ENCODE results near the gene TET3.

Gene TET3

GRCh38 chr2:73987948-73988700 lies 3.4 kb downstream of the TET3 start:
- FAIRE-seq = no peak

DNA sequence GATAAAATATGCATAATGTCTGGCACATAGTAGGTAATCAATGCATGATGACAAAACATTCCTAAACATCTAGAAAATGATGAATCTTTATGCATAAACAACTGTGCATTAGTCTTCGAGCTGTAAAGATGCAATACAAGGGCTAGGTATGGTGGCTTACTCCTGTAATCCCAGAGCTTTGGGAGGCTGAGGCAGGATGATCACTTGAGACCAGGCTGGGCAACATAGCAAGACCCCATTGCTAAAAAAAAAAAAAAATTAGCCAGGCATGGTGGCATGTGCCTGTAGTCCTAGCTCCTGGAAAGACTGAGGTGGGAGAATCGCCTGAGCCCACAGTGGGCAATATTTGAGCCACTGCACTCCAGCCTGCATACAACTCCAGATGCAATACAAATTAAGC lies 5.3 kb downstream of the TET3 start:
- no peak for FAIRE-seq

- FAIRE-seq = no peak
Observed at GRCh38 chr2:73990531-73990930, 5.8 kb downstream of the TET3 start.

- no peak for FAIRE-seq
Observed at GRCh38 chr2:73992036-73992435, 7.3 kb downstream of the TET3 start.

DNA sequence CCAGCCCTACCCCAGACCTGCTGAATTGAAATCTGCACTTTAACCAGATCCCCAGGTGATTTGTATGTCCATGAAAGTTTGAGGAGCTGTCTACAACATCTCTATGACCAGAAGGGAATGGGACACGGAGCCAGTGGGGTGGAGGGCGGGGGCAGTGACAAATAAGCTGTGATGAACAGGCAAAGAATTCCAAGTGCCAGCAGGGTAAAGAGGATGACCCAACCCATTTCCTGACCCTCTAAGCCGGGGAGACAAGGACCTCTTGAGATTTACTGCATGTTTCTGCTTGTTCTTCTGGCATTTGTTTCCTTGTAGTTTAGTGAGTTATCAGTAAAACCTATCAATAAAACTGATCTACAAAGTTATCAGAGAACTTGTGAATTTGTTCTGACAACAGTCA lies 8.7 kb downstream of the TET3 start:
- FAIRE-seq = no peak

DNA sequence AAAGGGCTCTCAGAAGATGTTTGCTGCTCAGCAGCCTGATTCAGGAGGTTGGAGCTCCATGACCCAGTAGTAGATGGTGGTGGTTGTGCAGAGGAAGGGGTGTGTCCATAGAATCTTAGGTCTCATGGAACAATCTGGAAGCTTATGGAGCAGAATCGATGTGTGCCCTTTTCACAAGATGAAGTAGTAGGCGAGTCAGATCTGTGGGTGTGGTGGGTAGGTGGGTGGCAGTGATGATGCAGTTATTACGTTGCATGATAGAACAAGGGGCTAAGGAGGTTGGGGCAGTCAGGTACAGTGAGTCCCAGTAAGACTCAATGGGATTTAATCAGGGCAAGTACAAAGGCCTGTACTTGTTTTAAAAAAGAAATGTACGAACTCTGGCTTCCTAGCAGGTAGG lies 9.1 kb downstream of the TET3 start:
- no peak for FAIRE-seq

GRCh38 chr2:73994178-73994831 lies 9.6 kb downstream of the TET3 start:
- FAIRE-seq = no peak

DNA sequence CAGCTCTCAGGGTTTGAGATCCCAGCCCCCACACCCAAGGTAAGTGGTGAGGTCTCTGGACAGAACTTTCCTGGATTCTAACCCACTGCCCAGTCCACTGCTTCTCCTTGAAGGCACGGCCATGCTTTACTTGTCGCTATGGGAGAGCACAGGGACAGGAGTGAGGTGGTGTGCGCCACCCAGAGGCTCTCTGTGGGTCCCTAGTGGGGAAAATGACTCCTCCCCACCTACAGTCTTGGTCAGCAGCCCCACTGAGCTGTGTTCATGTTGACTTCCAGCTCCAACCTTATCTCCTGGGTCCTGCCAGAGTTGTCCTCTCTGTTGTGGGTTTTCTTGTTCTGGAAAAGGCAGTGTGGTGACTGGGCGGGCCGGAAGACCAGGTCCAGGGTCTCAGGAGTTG lies 11.1 kb downstream of the TET3 start:
- no peak for FAIRE-seq

- FAIRE-seq = no peak
Observed at GRCh38 chr2:73997813-73998212, 13.1 kb downstream of the TET3 start.

DNA sequence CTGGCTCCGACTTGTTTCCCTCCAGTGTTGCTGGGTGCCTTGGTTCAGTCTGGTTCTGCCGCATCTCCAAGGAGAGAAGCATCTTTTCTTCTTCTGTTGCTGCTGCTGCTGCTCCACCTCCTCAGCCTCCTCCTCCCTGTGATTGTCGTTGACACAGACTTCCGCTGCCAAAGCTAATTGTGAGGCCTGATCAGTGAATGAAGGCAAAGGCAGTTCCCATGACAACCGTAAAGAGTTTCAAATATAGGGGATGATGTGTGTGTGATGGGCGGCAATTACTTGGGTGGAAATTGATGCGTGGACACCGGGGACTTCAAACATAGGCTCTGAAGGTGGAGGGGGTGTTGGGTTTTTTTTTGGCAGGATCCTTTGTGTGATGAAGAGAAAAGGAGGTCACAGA lies 13.7 kb downstream of the TET3 start:
- no peak for FAIRE-seq

DNA sequence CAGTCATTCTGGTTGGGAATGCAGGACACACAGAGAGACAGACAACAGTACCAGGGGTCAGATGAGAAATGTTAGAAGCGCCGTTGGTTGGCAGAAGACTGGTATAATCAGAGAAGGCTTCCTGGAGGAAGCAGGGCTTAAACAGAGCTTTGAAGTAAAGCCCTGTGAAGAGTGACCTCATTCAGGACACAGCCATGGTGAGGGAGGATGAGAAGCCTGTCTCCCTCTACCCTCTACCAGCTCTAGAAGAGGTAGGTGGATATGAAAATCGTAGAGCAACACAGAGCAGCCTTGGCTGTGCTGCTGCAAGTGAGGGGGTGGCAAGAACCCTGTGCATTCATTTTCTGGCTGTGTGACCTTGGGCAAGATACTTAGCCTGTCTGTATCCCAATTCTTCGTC lies 14.2 kb downstream of the TET3 start:
- no peak for FAIRE-seq

- no peak for FAIRE-seq
Observed at GRCh38 chr2:73999881-74000597, 15.3 kb downstream of the TET3 start.

DNA sequence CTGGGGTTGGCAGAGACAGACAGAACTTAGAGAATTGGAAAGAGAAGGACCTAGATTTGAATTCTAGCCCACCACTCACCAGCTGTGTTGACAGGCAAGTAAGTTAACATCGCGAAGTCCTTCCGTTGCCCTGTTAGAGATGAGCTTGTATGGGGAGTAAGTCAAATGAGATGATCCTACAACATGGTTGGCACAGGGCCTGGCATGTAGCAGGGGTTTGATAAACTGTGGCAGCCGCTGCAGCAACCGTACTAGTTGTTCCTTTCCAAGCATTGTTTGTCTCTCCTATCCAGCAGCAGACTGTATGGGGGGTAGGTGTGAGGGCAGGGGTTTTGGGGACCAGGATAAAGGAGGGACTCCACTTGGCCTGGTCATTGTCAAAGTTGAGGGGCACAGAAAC lies 16.0 kb downstream of the TET3 start:
- FAIRE-seq = no peak

- FAIRE-seq = no peak
Observed at GRCh38 chr2:74001121-74001520, 16.4 kb downstream of the TET3 start.

DNA sequence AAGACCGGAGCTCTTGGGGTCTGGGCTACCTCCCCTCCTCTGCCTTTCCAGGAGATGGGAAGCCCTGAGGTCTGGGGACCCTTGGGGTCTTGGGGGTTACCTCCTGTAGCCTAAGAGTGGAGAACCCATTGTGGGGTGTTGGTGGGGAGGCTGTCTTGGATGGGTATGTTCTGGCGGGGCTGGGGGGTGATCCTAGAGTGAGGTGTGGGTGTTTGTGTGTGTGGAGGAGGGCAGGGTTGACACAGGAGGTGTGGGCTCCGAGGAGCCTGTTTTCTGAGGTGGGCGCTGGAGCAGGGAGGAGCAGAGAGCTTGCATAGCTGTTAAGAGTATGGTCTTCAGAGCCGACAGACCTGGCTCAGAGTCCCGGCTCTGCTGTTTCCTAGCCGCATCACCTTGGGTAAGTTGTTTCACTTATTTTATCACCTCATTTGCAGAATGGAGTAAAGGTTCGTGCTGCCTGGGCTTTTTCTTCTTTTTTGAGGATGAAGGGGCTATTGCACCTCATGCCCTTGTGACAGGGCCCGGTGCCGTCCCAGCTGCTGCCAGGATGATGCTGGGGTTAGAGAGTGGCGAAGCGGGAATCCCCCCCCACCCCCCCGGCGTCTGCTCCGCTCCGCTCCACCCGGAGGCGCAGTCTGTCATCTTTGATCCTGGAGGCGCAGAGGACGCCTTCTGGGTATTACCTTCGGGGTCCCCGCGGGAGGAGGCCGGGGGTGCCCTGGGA lies 17.2 kb downstream of the TET3 start:
- no peak for FAIRE-seq

GRCh38 chr2:74002505-74003421 lies 18.1 kb downstream of the TET3 start:
- FAIRE-seq = no peak

GRCh38 chr2:74003494-74004211 lies 18.9 kb downstream of the TET3 start:
- FAIRE-seq = no peak

GRCh38 chr2:74004212-74005182 lies 19.8 kb downstream of the TET3 start:
- no peak for FAIRE-seq

GRCh38 chr2:74005786-74006185 lies 21.1 kb downstream of the TET3 start:
- FAIRE-seq = no peak

DNA sequence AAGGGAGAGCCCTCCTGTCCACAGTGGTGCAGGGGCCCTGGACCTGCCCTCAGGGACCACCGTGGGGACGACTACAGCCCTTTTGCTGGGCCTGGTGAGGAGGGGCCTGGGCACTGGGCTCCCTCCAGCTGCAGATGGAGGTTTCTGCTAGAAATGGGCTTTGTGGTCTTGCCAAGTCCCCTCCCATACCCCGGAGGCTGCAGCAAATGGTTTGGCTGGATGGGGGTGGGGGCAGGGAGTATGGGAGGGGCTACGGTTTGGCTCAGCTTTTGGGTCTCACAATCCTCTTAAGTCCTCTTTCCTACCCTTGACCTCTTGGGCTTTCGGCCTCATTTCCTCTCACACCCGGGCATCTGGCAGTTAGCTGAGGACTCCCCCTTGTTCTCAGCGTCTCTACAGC lies 21.7 kb downstream of the TET3 start:
- FAIRE-seq = no peak
